ENCODE data around the gene ASCC2. TPM values are rescaled to one million over a fixed set of nuclear protein-coding genes. Genes with fewer than 3 reads are reported as not detected.
A peak's percentile ranks its signal among the peaks of the same experiment; 100 is the strongest.

The ASCC2 gene
- total RNA-seq, 1 experiment from 2014 or later, result 43.3 TPM

GRCh38 chr22:29882716-29883044 lies 44.6 kb upstream of the ASCC2 start:
- no peak overlapping the region for H3K27ac ChIP-seq
- H3K79me2 ChIP-seq (ENCODE audit: low read depth), result peaks cover 46% of the 10 kb centered on the region
- no peaks in the 10 kb centered on the region for H3K36me3 ChIP-seq (ENCODE audit: low read depth)
- H4K20me1 ChIP-seq (ENCODE audit: insufficient read depth), result peaks cover 24% of the 10 kb centered on the region
- H3K9me2 ChIP-seq (ENCODE audit: insufficient read depth), result no peaks in the 10 kb centered on the region
- peak overlapping the region; percentile 71 for H3K4me2 ChIP-seq
- TF ChIP-seq EZH2 (IDR thresholded peaks at IDR 0.05; ENCODE audit: low read depth), result no peak
- TF ChIP-seq CTCF (conservative IDR thresholded peaks at IDR 0.05), result no peak
- no peak overlapping the region for H2AFZ ChIP-seq
- intact Hi-C loops (cut with micrococcal nuclease; ENCODE audit: unreplicated experiment), result loop anchor here (1.0 to 10.0 kb wide), 3 partner anchors 48 to 181 kb away; partner anchors contain the start of gene ASCC2
- H3K4me3 ChIP-seq, result peak overlapping the region; percentile 97; the same call in 1 of the 2 replicates
- H3K9me3 ChIP-seq (ENCODE audit: insufficient read depth, low read depth), result no peaks in the 10 kb centered on the region
- H3F3A ChIP-seq (ENCODE audit: insufficient read depth, low read depth), result peaks cover 6% of the 10 kb centered on the region; the same call in 1 of the 2 replicates
- BruUV-seq (replicated peaks), result no TSS peak
- H3K27me3 ChIP-seq (ENCODE audit: insufficient read depth, low read depth), result no peaks in the 10 kb centered on the region
- CTCF ChIA-PET, result interaction anchor here (0.6 kb wide), 2 partner anchors 87 to 494 kb away, joined by 4 to 12 read pairs; partner anchors contain the start of gene AP1B1
- DNase-seq, result no peak
- POLR2A ChIA-PET (ENCODE audit: unreplicated experiment), result no interaction called here
- H3K4me1 ChIP-seq (replicated peaks; ENCODE audit: insufficient read depth), result peaks cover 25% of the 10 kb centered on the region

- TF ChIP-seq CTCF (conservative IDR thresholded peaks at IDR 0.05) (no peak), EZH2 (IDR thresholded peaks at IDR 0.05; ENCODE audit: low read depth) (no peak)
- Histone ChIP-seq H3K4me3 (no peak overlapping the region), H2AFZ (no peak overlapping the region), H4K20me1 (ENCODE audit: insufficient read depth) (0 out of 2 replicates have a peak, but pooled peaks cover 8% of the 10 kb centered on the region), H3K36me3 (ENCODE audit: low read depth) (no peaks in the 10 kb centered on the region), H3K27ac (no peak overlapping the region), H3K79me2 (ENCODE audit: low read depth) (peaks cover 17% of the 10 kb centered on the region), H3K9me3 (ENCODE audit: insufficient read depth, low read depth) (no peaks in the 10 kb centered on the region), H3K4me1 (replicated peaks; ENCODE audit: insufficient read depth) (peaks cover 3% of the 10 kb centered on the region), H3F3A (ENCODE audit: insufficient read depth, low read depth) (peaks cover 6% of the 10 kb centered on the region; the same call in 1 of the 2 replicates), H3K4me2 (no peak overlapping the region), H3K27me3 (ENCODE audit: insufficient read depth, low read depth) (no peaks in the 10 kb centered on the region), H3K9me2 (ENCODE audit: insufficient read depth) (no peaks in the 10 kb centered on the region)
- intact Hi-C loops (cut with micrococcal nuclease; ENCODE audit: unreplicated experiment), result loop anchor here (10.0 kb wide), 2 partner anchors 45 to 115 kb away; partner anchors contain the start of gene ASCC2
- ChIA-PET CTCF (no interaction called here), POLR2A (ENCODE audit: unreplicated experiment) (no interaction called here)
- DNase-seq, result no peak
- no TSS peak for BruUV-seq (replicated peaks)
These were observed 41.7 kb upstream of the ASCC2 start for GRCh38 chr22:29879753-29880152.

- no TSS peak for BruUV-seq (replicated peaks)
- DNase-seq, result no peak
- no peak for TF ChIP-seq CTCF (conservative IDR thresholded peaks at IDR 0.05)
- no peak for TF ChIP-seq EZH2 (IDR thresholded peaks at IDR 0.05; ENCODE audit: low read depth)
- H2AFZ ChIP-seq, result no peak overlapping the region
- no peaks in the 10 kb centered on the region for H3K27me3 ChIP-seq (ENCODE audit: insufficient read depth, low read depth)
- no peaks in the 10 kb centered on the region for H3K79me2 ChIP-seq (ENCODE audit: low read depth)
- H3K4me2 ChIP-seq, result no peak overlapping the region
- intact Hi-C loops (cut with micrococcal nuclease; ENCODE audit: unreplicated experiment), result no loop called here
- no peak overlapping the region for H3K4me3 ChIP-seq
- H3K4me1 ChIP-seq (replicated peaks; ENCODE audit: insufficient read depth), result no peaks in the 10 kb centered on the region
- H3K36me3 ChIP-seq (ENCODE audit: low read depth), result no peaks in the 10 kb centered on the region
- POLR2A ChIA-PET (ENCODE audit: unreplicated experiment), result interaction anchor here (0.5 kb wide), 1 partner anchor 48 kb away, joined by 17 read pairs; no protein-coding TSS in a partner anchor
- no peaks in the 10 kb centered on the region for H3K9me3 ChIP-seq (ENCODE audit: insufficient read depth, low read depth)
- H3K27ac ChIP-seq, result no peak overlapping the region
- CTCF ChIA-PET, result no interaction called here
- no peaks in the 10 kb centered on the region for H3K9me2 ChIP-seq (ENCODE audit: insufficient read depth)
- H3F3A ChIP-seq (ENCODE audit: insufficient read depth, low read depth), result no peaks in the 10 kb centered on the region; the same call in 1 of the 2 replicates
- H4K20me1 ChIP-seq (ENCODE audit: insufficient read depth), result no peaks in the 10 kb centered on the region
These were observed 39.5 kb upstream of the ASCC2 start for GRCh38 chr22:29877620-29878019.

Data from PC-9 (cell line).